HFFc6 (cell line): ENCODE data around the gene SEC14L1. TPM values are rescaled to one million over a fixed set of nuclear protein-coding genes. Genes with fewer than 3 reads are reported as not detected.
A peak's percentile ranks its signal among the peaks of the same experiment; 100 is the strongest.

Experiments used
- DNase-seq: peaks from one replicate; pipeline ENCODE4 v3.0.0-alpha.2; 2018
- H3K27ac Mint-ChIP-seq: 2 replicates; pipeline ENCODE4 v1.8.0; 2020; ENCODE audit warnings: mild to moderate bottlenecking, mixed read lengths
- H3K27me3 Mint-ChIP-seq: 2 replicates; pipeline ENCODE4 v1.8.0; 2021; ENCODE audit warnings: mild to moderate bottlenecking, moderate library complexity, mixed read lengths; ENCODE audit not compliant: insufficient read depth
- H3K36me3 Mint-ChIP-seq: 2 replicates; pipeline ENCODE4 v1.8.0; 2021; ENCODE audit warnings: low read depth, mixed read lengths
- H3K4me1 Mint-ChIP-seq: 2 replicates; pipeline ENCODE4 v1.8.0; 2020; ENCODE audit warnings: low read depth, mixed read lengths
- H3K4me3 Mint-ChIP-seq: 2 replicates; pipeline ENCODE4 v1.8.0; 2020; ENCODE audit warnings: mild to moderate bottlenecking, moderate library complexity, mixed read lengths
- H3K9me3 Mint-ChIP-seq: 2 replicates; pipeline ENCODE4 v1.8.0; 2020; ENCODE audit warnings: mild to moderate bottlenecking, mixed read lengths
- CTCF ChIP-seq: fragments of 200-600 bp; sonication (generic); IDR thresholded peaks from 2 replicates; pipeline ENCODE4 v1.5.0; 2021; ENCODE audit warnings: antibody characterized with exemption, mild to moderate bottlenecking
- total RNA-seq, 6 experiments: library from RNA; stranded (reverse); fragmentation: NEBNext Ultra II Directional; extraction: Animal tissue kit (Norgen Biotek cat#: 25700); gene quantifications; 2 replicates in 1 of 6; 3 replicates in 5 of 6; pipeline ENCODE4 v1.2.3, GENCODE V29; 2021

Gene SEC14L1
- total RNA-seq, 6 experiments from 2014 or later, result 63.0 to 91.4 (median 75.0) TPM

- Mint-ChIP-seq H3K9me3 (peaks cover 52% of the 10 kb centered on the region), H3K36me3 (peaks cover 77% of the 10 kb centered on the region)
These were observed 32.3 kb downstream of the SEC14L1 start for GRCh38 chr17:77173104-77173503.

GRCh38 chr17:77174928-77175661 is 34.3 kb downstream of the SEC14L1 start:
- Mint-ChIP-seq H3K4me1 (peaks cover 4% of the 10 kb centered on the region; the same call in 1 of the 2 replicates), H3K4me3 (no peak overlapping the region), H3K27ac (no peak overlapping the region), H3K9me3 (peaks cover 33% of the 10 kb centered on the region), H3K36me3 (peaks cover 57% of the 10 kb centered on the region), H3K27me3 (no peaks in the 10 kb centered on the region; the same call in 1 of the 2 replicates)
- DNase-seq, result no peak
- TF ChIP-seq CTCF, result no peak

More at GRCh38 chr17:77173104-77173503, 32.3 kb downstream of the SEC14L1 start:
- DNase-seq, result no peak
- H3K4me1 Mint-ChIP-seq, result peaks cover 4% of the 10 kb centered on the region; the same call in 1 of the 2 replicates
- TF ChIP-seq CTCF, result no peak
- H3K27ac Mint-ChIP-seq, result no peak overlapping the region
- H3K27me3 Mint-ChIP-seq, result no peaks in the 10 kb centered on the region; the same call in 1 of the 2 replicates
- H3K4me3 Mint-ChIP-seq, result no peak overlapping the region

- Mint-ChIP-seq H3K4me3 (no peak overlapping the region), H3K9me3 (peaks cover 32% of the 10 kb centered on the region), H3K27ac (peak overlapping the region; percentile 9; the same call in 1 of the 2 replicates), H3K27me3 (no peaks in the 10 kb centered on the region; the same call in 1 of the 2 replicates), H3K4me1 (peaks cover 12% of the 10 kb centered on the region), H3K36me3 (peaks cover 38% of the 10 kb centered on the region)
- DNase-seq, result no peak
- TF ChIP-seq CTCF, result no peak
These were observed 36.4 kb downstream of the SEC14L1 start for GRCh38 chr17:77177002-77177741.

- Mint-ChIP-seq H3K27ac (no peak overlapping the region), H3K27me3 (no peaks in the 10 kb centered on the region; the same call in 1 of the 2 replicates), H3K36me3 (peaks cover 29% of the 10 kb centered on the region), H3K4me1 (peaks cover 18% of the 10 kb centered on the region), H3K9me3 (peaks cover 23% of the 10 kb centered on the region), H3K4me3 (no peak overlapping the region)
- no peak for DNase-seq
- no peak for TF ChIP-seq CTCF
These were observed 37.3 kb downstream of the SEC14L1 start for GRCh38 chr17:77178050-77178449.

GRCh38 chr17:77178563-77178962 is 37.8 kb downstream of the SEC14L1 start:
- Mint-ChIP-seq H3K9me3 (peaks cover 18% of the 10 kb centered on the region), H3K27me3 (no peaks in the 10 kb centered on the region; the same call in 1 of the 2 replicates), H3K4me3 (no peak overlapping the region), H3K4me1 (peaks cover 18% of the 10 kb centered on the region), H3K27ac (no peak overlapping the region), H3K36me3 (peaks cover 24% of the 10 kb centered on the region)
- TF ChIP-seq CTCF, result no peak
- DNase-seq, result no peak
